DND-41 (cell line): ENCODE results near the gene GOSR1.
"Not testable (repeated sequence)": the region's sequence is repeated elsewhere in the genome, so short reads cannot be mapped to it uniquely, and the experiment has no call there.

ENCODE experiments used
- CTCF ChIP-seq: IDR thresholded peaks from 2 replicates; pipeline ENCODE4 v1.5.1; 2012; ENCODE audit warnings: borderline replicate concordance, low read length, moderate library complexity, mild to moderate bottlenecking; ENCODE audit not compliant: poor library complexity, severe bottlenecking; ENCODE audit errors: extremely low read depth
- EZH2 ChIP-seq: IDR thresholded peaks from 3 replicates; pipeline ENCODE4 v1.6.1; 2012; ENCODE audit warnings: borderline replicate concordance, low read depth, mild to moderate bottlenecking, moderate library complexity, low read length, inconsistent platforms; ENCODE audit not compliant: severe bottlenecking

DNA sequence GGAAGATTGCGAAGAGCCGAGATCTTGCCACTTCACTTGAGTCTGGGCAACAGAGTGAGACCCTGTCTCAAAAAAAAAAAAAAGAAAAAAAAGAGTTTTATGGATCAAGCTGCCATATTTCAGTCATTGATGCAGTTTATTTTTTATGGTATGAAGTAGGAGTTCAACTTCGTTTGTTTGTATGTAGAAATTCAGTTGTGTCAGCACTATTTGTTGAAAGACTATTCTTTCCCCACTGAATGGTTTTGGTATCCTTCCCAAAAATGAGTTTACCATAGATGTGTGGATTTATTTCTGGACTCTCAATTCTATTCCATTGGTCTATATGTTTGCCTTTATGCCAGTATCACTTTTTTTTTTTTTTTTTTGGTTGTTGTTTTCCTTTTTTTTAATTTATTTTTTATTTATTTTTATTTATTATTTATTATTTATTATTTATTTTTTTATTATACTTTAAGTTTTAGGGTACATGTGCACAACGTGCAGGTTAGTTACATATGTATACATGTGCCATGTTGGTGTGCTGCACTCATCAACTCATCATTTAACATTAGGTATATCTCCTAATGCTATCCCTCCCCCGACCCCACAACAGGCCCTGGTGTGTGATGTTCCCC, 18.3 kb upstream of the GOSR1 start:
- not testable (repeated sequence) for TF ChIP-seq CTCF, EZH2
